GM23338 (cell line): Measurements from ENCODE around the gene TMEM255B. TPM values are rescaled to one million over a fixed set of nuclear protein-coding genes. Genes with fewer than 3 reads are reported as not detected.

ENCODE experiments used
- ATAC-seq: fragments of 200-7000 bp; cut with Tn5 transposase; 3 replicates; pipeline ENCODE4 v1.9.1; 2020
- DNase-seq: peaks from one replicate; pipeline ENCODE4 v3.0.0-alpha.2; 2015; ENCODE audit warnings: low spot score
- H2AFZ ChIP-seq: fragments of 200-600 bp; sonication (generic); 2 replicates; pipeline ENCODE4 v1.8.0; 2016; ENCODE audit warnings: antibody characterized with exemption, mild to moderate bottlenecking, moderate library complexity
- H3F3A ChIP-seq: fragments of 200-600 bp; sonication (generic); replicated peaks from 2 replicates; pipeline ENCODE4 v1.8.0; 2017; ENCODE audit warnings: antibody characterized with exemption, mixed run types, low read depth
- H3K27ac ChIP-seq: fragments of 200-600 bp; sonication (generic); 2 replicates; pipeline ENCODE4 v1.6.1; 2016; ENCODE audit warnings: low read depth
- H3K27me3 ChIP-seq: fragments of 200-600 bp; sonication (generic); 2 replicates; pipeline ENCODE4 v1.8.0; 2016; ENCODE audit warnings: mild to moderate bottlenecking, mixed run types, moderate library complexity; ENCODE audit not compliant: insufficient read depth
- H3K36me3 ChIP-seq: fragments of 200-600 bp; sonication (generic); 2 replicates; pipeline ENCODE4 v1.8.0; 2016; ENCODE audit warnings: mild to moderate bottlenecking; ENCODE audit not compliant: insufficient read depth
- H3K4me1 ChIP-seq: fragments of 200-600 bp; sonication (generic); 2 replicates; pipeline ENCODE4 v1.8.0; 2016; ENCODE audit warnings: mild to moderate bottlenecking, moderate library complexity; ENCODE audit not compliant: insufficient read depth
- H3K4me2 ChIP-seq: fragments of 200-600 bp; sonication (generic); 2 replicates; pipeline ENCODE4 v1.7.1; 2017; ENCODE audit warnings: mixed run types
- H3K4me3 ChIP-seq: fragments of 200-600 bp; sonication (generic); 2 replicates; pipeline ENCODE4 v1.6.1; 2016; ENCODE audit warnings: mixed run types
- H3K79me2 ChIP-seq: fragments of 200-600 bp; sonication (generic); replicated peaks from 2 replicates; pipeline ENCODE4 v1.8.0; 2017; ENCODE audit warnings: mild to moderate bottlenecking; ENCODE audit not compliant: insufficient read depth
- H3K9me2 ChIP-seq: fragments of 200-600 bp; sonication (generic); 2 replicates; pipeline ENCODE4 v1.8.0; 2017; ENCODE audit not compliant: insufficient read depth
- H4K20me1 ChIP-seq: fragments of 200-600 bp; sonication (generic); replicated peaks from 2 replicates; pipeline ENCODE4 v1.8.0; 2017; ENCODE audit warnings: mild to moderate bottlenecking; ENCODE audit not compliant: insufficient read depth
- H3K27ac Mint-ChIP-seq: 2 replicates; pipeline ENCODE4 v1.8.0; 2020; ENCODE audit warnings: inconsistent platforms, mild to moderate bottlenecking, moderate library complexity, mixed read lengths
- H3K27me3 Mint-ChIP-seq: 3 replicates; pipeline ENCODE4 v1.8.0; 2022; ENCODE audit warnings: low read depth, mild to moderate bottlenecking, moderate library complexity, mixed read lengths, inconsistent platforms; ENCODE audit not compliant: insufficient read depth, poor library complexity
- H3K36me3 Mint-ChIP-seq: 3 replicates; pipeline ENCODE4 v1.8.0; 2021; ENCODE audit warnings: low read depth, mild to moderate bottlenecking, inconsistent platforms, moderate library complexity, mixed read lengths
- H3K4me1 Mint-ChIP-seq: 3 replicates; pipeline ENCODE4 v1.8.0; 2020; ENCODE audit warnings: mild to moderate bottlenecking, inconsistent platforms, mixed read lengths
- H3K4me3 Mint-ChIP-seq: 3 replicates; pipeline ENCODE4 v1.8.0; 2021; ENCODE audit warnings: moderate library complexity, mild to moderate bottlenecking, inconsistent platforms, mixed read lengths
- H3K9me3 Mint-ChIP-seq: 3 replicates; pipeline ENCODE4 v1.8.0; 2020; ENCODE audit warnings: moderate library complexity, mild to moderate bottlenecking, inconsistent platforms, mixed read lengths
- CREB1 ChIP-seq: fragments of 250-450 bp; sonication (Bioruptor Pico); IDR thresholded peaks from 2 replicates; pipeline ENCODE4 v1.5.0; 2020; ENCODE audit warnings: low read depth, mild to moderate bottlenecking, moderate library complexity
- EZH2 ChIP-seq: fragments of 200-600 bp; sonication (generic); IDR thresholded peaks from one replicate; pipeline ENCODE4 v1.8.0; 2017; ENCODE audit warnings: antibody characterized with exemption, mild to moderate bottlenecking, low read depth; ENCODE audit not compliant: unreplicated experiment
- EZH2phosphoT487 ChIP-seq: fragments of 200-600 bp; sonication (generic); IDR thresholded peaks from one replicate; pipeline ENCODE4 v1.8.1; 2018; ENCODE audit warnings: antibody characterized with exemption; ENCODE audit not compliant: unreplicated experiment
- POLR2AphosphoS5 ChIP-seq: IDR thresholded peaks from 2 replicates; pipeline ENCODE4 v1.6.1; 2016; ENCODE audit warnings: antibody characterized with exemption, low read depth
- STAT1 ChIP-seq: IDR thresholded peaks from one replicate; pipeline ENCODE4 v1.6.1; 2016; ENCODE audit warnings: antibody characterized with exemption; ENCODE audit not compliant: unreplicated experiment
- ZNF114 ChIP-seq: fragments of 250-450 bp; sonication (Bioruptor Pico); IDR thresholded peaks from 2 replicates; pipeline ENCODE4 v1.5.0; 2020; ENCODE audit warnings: mild to moderate bottlenecking, moderate library complexity
- ZNF331 ChIP-seq: fragments of 250-450 bp; sonication (Bioruptor Pico); IDR thresholded peaks from 2 replicates; pipeline ENCODE4 v1.5.0; 2020; ENCODE audit warnings: low read depth, mild to moderate bottlenecking, moderate library complexity
- polyA plus RNA-seq: library from polyadenylated mRNA; unstranded; fragments of >200 nt; fragmentation: Nextera tagmentation; extraction: Ambion mirVana; gene quantifications from 2 replicates; pipeline ENCODE4 v1.2.1, GENCODE V29; 2016
- total RNA-seq: library from RNA; depleted of rRNA; stranded (reverse); fragments of >200 nt; shearing (Covaris generic); gene quantifications from 2 replicates; pipeline ENCODE4 v1.2.3, GENCODE V29; 2014
- TF ChIP-seq, protein P1 (sequence below): fragments of 250-450 bp; sonication (Bioruptor Pico); IDR thresholded peaks from 2 replicates; pipeline ENCODE4 v1.5.0; 2020; ENCODE audit warnings: mild to moderate bottlenecking, moderate library complexity

The TMEM255B gene
- total and polyA plus RNA-seq, 2 experiments from 2014 or later, result 0.69 to 4.4 TPM

DNA sequence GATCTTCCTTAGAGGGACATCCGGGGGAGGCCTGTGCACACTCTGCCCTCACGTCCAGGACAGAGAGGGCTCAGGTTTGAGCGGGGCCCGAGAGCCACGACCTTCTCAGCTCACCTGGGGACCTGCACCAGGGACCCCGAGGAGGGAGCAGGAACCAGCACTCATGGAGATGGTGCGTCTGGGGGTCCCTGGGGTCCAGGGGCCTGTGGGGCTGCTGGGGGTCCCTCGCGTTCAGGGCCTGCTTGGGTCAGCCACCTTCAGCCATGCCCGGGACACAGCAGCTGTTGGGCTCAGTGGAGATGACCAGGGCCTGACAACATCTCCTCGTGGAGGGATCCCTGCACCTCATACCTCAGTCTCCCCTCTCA is 47.1 kb downstream of the TMEM255B start:
- H3K36me3 ChIP-seq, result no peaks in the 10 kb centered on the region
- H3K9me3 Mint-ChIP-seq, result peaks cover 18% of the 10 kb centered on the region
- H2AFZ ChIP-seq, result no peak overlapping the region
- H3K4me1 Mint-ChIP-seq, result no peaks in the 10 kb centered on the region
- no peaks in the 10 kb centered on the region for H4K20me1 ChIP-seq
- H3K4me3 ChIP-seq, result no peak overlapping the region
- H3F3A ChIP-seq, result no peaks in the 10 kb centered on the region
- no peak overlapping the region for H3K4me3 Mint-ChIP-seq
- no peak for DNase-seq
- peaks cover 9% of the 10 kb centered on the region; the same call in 2 of the 3 replicates for H3K36me3 Mint-ChIP-seq
- no peak for ATAC-seq
- no peaks in the 10 kb centered on the region for H3K27me3 ChIP-seq
- peaks cover 12% of the 10 kb centered on the region for H3K27me3 Mint-ChIP-seq
- H3K27ac ChIP-seq, result no peak overlapping the region
- H3K4me1 ChIP-seq, result no peaks in the 10 kb centered on the region
- H3K4me2 ChIP-seq, result no peak overlapping the region
- no peaks in the 10 kb centered on the region for H3K9me2 ChIP-seq
- no peaks in the 10 kb centered on the region for H3K79me2 ChIP-seq
- TF ChIP-seq POLR2AphosphoS5, result no peak
- H3K27ac Mint-ChIP-seq, result no peak overlapping the region

GRCh38 chr13:113806526-113806925 is 47.5 kb downstream of the TMEM255B start:
- Mint-ChIP-seq H3K9me3 (peaks cover 18% of the 10 kb centered on the region), H3K4me1 (no peaks in the 10 kb centered on the region)
- H3K79me2 ChIP-seq, result no peaks in the 10 kb centered on the region

More at GRCh38 chr13:113806526-113806925, 47.5 kb downstream of the TMEM255B start:
- Histone ChIP-seq H3K4me3 (no peak overlapping the region), H3K9me2 (no peaks in the 10 kb centered on the region), H2AFZ (no peak overlapping the region), H3K4me1 (no peaks in the 10 kb centered on the region), H3K4me2 (no peak overlapping the region), H4K20me1 (no peaks in the 10 kb centered on the region), H3K27me3 (no peaks in the 10 kb centered on the region), H3F3A (no peaks in the 10 kb centered on the region), H3K36me3 (no peaks in the 10 kb centered on the region), H3K27ac (no peak overlapping the region)
- Mint-ChIP-seq H3K27me3 (peaks cover 12% of the 10 kb centered on the region), H3K27ac (no peak overlapping the region), H3K4me3 (no peak overlapping the region), H3K36me3 (peaks cover 9% of the 10 kb centered on the region; the same call in 2 of the 3 replicates)
- ATAC-seq (no peak), DNase-seq (no peak)
- TF ChIP-seq CREB1 (CRISPR knock-in tag), result no peak
- no peak for TF ChIP-seq EZH2phosphoT487
- TF ChIP-seq ZNF331 (CRISPR knock-in tag), result no peak
- no peak for TF ChIP-seq ZNF114
- TF ChIP-seq STAT1, result no peak
- TF ChIP-seq EZH2, result no peak
- TF ChIP-seq, protein P1, sequence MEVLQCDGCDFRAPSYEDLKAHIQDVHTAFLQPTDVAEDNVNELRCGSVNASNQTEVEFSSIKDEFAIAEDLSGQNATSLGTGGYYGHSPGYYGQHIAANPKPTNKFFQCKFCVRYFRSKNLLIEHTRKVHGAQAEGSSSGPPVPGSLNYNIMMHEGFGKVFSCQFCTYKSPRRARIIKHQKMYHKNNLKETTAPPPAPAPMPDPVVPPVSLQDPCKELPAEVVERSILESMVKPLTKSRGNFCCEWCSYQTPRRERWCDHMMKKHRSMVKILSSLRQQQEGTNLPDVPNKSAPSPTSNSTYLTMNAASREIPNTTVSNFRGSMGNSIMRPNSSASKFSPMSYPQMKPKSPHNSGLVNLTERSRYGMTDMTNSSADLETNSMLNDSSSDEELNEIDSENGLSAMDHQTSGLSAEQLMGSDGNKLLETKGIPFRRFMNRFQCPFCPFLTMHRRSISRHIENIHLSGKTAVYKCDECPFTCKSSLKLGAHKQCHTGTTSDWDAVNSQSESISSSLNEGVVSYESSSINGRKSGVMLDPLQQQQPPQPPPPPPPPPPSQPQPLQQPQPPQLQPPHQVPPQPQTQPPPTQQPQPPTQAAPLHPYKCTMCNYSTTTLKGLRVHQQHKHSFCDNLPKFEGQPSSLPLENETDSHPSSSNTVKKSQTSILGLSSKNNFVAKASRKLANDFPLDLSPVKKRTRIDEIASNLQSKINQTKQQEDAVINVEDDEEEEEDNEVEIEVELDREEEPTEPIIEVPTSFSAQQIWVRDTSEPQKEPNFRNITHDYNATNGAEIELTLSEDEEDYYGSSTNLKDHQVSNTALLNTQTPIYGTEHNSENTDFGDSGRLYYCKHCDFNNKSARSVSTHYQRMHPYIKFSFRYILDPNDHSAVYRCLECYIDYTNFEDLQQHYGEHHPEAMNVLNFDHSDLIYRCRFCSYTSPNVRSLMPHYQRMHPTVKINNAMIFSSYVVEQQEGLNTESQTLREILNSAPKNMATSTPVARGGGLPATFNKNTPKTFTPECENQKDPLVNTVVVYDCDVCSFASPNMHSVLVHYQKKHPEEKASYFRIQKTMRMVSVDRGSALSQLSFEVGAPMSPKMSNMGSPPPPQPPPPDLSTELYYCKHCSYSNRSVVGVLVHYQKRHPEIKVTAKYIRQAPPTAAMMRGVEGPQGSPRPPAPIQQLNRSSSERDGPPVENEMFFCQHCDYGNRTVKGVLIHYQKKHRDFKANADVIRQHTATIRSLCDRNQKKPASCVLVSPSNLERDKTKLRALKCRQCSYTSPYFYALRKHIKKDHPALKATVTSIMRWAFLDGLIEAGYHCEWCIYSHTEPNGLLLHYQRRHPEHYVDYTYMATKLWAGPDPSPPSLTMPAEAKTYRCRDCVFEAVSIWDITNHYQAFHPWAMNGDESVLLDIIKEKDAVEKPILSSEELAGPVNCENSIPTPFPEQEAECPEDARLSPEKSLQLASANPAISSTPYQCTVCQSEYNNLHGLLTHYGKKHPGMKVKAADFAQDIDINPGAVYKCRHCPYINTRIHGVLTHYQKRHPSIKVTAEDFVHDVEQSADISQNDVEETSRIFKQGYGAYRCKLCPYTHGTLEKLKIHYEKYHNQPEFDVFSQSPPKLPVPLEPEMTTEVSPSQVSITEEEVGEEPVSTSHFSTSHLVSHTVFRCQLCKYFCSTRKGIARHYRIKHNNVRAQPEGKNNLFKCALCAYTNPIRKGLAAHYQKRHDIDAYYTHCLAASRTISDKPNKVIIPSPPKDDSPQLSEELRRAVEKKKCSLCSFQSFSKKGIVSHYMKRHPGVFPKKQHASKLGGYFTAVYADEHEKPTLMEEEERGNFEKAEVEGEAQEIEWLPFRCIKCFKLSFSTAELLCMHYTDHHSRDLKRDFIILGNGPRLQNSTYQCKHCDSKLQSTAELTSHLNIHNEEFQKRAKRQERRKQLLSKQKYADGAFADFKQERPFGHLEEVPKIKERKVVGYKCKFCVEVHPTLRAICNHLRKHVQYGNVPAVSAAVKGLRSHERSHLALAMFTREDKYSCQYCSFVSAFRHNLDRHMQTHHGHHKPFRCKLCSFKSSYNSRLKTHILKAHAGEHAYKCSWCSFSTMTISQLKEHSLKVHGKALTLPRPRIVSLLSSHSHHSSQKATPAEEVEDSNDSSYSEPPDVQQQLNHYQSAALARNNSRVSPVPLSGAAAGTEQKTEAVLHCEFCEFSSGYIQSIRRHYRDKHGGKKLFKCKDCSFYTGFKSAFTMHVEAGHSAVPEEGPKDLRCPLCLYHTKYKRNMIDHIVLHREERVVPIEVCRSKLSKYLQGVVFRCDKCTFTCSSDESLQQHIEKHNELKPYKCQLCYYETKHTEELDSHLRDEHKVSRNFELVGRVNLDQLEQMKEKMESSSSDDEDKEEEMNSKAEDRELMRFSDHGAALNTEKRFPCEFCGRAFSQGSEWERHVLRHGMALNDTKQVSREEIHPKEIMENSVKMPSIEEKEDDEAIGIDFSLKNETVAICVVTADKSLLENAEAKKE (CRISPR knock-in tag), result no peak
- no peak for TF ChIP-seq POLR2AphosphoS5
